ENCODE measurements around the gene USH1G.

USH1G gene

DNA sequence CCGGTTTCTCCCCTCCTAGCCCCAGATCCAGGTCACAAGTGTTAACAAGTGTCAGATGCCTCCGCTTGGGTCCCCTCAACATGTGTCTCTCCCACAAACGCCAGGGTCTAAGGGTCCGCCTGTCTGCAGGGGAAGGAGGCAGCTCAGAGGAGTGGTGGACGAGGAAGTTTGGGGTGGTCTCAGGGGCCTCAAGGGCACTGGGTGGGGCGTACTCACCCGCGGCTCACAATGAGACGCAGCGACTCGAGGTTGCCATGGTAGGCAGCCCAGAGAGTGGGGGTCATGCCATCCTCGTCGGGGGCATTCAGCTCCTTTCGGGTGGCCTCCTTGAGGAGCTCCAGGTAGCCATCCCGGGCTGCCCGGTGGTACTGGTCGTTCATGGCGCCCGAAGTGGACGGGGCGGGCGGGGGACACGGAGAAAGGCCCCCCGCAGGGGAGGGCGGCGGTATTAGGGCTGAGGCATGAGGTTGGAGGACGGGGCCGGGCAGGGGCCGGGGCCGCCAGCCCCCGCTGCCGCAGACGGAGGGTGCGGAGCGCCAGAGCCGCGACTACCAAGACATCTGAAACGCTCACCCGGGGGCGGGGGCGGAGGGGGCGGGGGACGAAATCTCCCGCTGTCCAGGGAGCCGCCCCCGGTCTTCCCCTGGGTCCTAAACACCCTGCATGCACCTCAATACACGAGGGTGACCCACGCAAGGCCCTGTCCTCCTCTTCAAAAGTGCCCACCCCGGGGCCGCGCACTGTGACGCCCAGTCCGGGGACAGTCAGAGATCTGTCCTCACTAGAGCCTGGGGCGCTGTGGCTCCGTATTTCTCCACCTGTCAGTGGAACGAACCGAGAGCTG, at the start of gene USH1G:
TSS of gene USH1G (minus strand) at position 562 of the 844 bp plus-strand sequence. CDS start at position 380, 182 bp downstream.
- TF ChIP-seq, protein P1, sequence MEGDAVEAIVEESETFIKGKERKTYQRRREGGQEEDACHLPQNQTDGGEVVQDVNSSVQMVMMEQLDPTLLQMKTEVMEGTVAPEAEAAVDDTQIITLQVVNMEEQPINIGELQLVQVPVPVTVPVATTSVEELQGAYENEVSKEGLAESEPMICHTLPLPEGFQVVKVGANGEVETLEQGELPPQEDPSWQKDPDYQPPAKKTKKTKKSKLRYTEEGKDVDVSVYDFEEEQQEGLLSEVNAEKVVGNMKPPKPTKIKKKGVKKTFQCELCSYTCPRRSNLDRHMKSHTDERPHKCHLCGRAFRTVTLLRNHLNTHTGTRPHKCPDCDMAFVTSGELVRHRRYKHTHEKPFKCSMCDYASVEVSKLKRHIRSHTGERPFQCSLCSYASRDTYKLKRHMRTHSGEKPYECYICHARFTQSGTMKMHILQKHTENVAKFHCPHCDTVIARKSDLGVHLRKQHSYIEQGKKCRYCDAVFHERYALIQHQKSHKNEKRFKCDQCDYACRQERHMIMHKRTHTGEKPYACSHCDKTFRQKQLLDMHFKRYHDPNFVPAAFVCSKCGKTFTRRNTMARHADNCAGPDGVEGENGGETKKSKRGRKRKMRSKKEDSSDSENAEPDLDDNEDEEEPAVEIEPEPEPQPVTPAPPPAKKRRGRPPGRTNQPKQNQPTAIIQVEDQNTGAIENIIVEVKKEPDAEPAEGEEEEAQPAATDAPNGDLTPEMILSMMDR (conservative IDR thresholded peaks at IDR 0.05), result no peak
- H3K27ac ChIP-seq, result no peak within 1 kb of the TSS

- TF ChIP-seq, protein P1 (conservative IDR thresholded peaks at IDR 0.05), result no peak
- H3K27ac ChIP-seq, result peak within 1 kb of the TSS; percentile 86
Measured at GRCh38 chr17:74972107-74972972, 49.3 kb upstream of the USH1G start, which contains the start of gene HID1. Gene HID1 (minus strand): TSS chr17:74972759. CDS start chr17:74972656, 103 bp downstream.

- H3K27ac ChIP-seq, result peak overlapping the region; percentile 86
- TF ChIP-seq, protein P1 (conservative IDR thresholded peaks at IDR 0.05), result no peak
Measured at GRCh38 chr17:74971842-74972106, 48.7 kb upstream of the USH1G start.

DNA sequence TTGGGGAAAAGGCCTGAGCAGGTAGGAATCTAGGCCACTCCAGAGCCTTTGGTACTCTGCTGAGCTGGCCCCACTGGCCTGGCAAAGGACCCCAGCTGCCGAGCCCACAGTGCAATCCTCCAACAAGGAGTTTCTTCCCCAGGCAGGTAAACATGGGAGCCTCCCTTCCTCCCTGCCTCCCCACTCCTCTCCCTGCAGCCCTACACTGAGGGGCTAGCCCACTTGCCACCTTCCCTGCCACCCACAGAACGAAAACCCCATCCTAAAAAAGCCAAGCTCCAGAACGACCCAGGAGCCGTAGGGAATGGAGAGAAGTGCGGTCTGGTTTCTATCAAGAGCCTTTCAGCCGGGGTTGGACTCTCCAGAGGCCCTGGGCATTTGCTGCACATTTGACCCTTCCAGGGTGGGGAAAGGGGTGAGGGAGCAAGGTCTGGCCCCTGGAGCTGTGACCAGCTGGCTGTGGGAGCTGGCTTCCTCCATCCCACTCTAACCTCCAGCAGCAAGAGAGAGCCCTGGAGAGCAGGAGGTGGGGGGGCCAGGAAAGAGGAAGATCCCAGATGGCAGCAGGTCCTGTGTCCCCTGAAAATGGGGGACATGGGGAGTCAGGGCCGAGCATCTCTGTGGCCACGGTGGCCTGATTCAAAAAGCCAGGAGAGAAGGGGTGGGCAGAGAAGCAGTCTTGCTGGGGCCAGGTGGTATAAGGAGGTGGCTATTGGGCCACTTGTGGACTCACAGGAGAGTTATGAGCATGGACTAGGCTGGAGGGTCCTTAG, 48.2 kb upstream of the USH1G start:
- H3K27ac ChIP-seq, result peak overlapping the region; percentile 86
- TF ChIP-seq, protein P1 (conservative IDR thresholded peaks at IDR 0.05), result no peak

DNA sequence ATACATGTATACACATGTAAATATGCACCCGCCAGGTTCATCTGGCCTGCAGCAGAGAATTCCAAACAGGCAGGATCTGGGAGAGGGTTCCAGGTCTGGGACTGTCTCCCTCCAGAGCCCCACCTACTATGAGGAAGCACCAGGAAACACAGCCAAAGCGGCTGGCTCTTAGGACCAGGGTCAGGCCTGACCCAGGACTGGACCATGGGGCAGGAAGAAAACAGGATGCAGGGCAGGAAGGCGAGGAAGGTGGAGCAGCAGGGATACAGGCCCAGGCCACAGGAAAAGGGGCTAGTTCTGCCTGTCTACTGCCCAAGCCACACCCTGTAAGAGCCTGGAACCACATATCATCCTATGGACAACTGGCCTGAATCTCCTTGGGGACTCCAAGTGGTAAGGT, 47.3 kb upstream of the USH1G start:
- TF ChIP-seq, protein P1 (conservative IDR thresholded peaks at IDR 0.05), result no peak
- H3K27ac ChIP-seq, result peak overlapping the region; percentile 86

- peak overlapping the region; percentile 86 for H3K27ac ChIP-seq
Measured at GRCh38 chr17:74969501-74969900, 46.4 kb upstream of the USH1G start.

- H3K27ac ChIP-seq, result peak overlapping the region; percentile 86
- TF ChIP-seq, protein P1 (conservative IDR thresholded peaks at IDR 0.05), result no peak
Measured at GRCh38 chr17:74968361-74968780, 45.3 kb upstream of the USH1G start.

Measured in VCaP (cell line).